ENCODE measurements around the gene EDN1. TPM values are rescaled to one million over a fixed set of nuclear protein-coding genes. Genes with fewer than 3 reads are reported as not detected.
"Not testable (repeated sequence)": the region's sequence is repeated elsewhere in the genome, so short reads cannot be mapped to it uniquely, and the experiment has no call there.

EDN1 gene
- total RNA-seq, 3 donors from 2014 or later (not counting 1 experiment from before 2014, with no cell fraction given) = 0.63 to 1.5 (median 0.71) TPM

GRCh38 chr6:12331951-12332749, 42.0 kb downstream of the EDN1 start:
- ATAC-seq = no peak
- TF ChIP-seq CTCF (IDR thresholded peaks at IDR 0.05) = no peak
- intact Hi-C loops (cut with micrococcal nuclease) = no loop called here
- Mint-ChIP-seq H3K36me3 (no peaks in the 10 kb centered on the region), H3K4me1 (peaks cover 0 to 15% of the 10 kb centered on the region in 2 donors), H3K27me3 (ENCODE audit: low read depth in 2 of 2) (peaks cover 7% of the 10 kb centered on the region in 2 donors), H3K4me3 (no peak overlapping the region), H3K9me3 (no peaks in the 10 kb centered on the region), H3K27ac (no peak overlapping the region)
- Histone ChIP-seq H3K36me3 (ENCODE audit: control insufficient read depth, insufficient read depth, low read length) (no peaks in the 10 kb centered on the region), H3K9me3 (ENCODE audit: control insufficient read depth, insufficient read depth, low read length) (no peaks in the 10 kb centered on the region), H3K27ac (ENCODE audit: low read length) (no peak overlapping the region), H3K4me1 (ENCODE audit: control insufficient read depth, insufficient read depth, low read length) (no peaks in the 10 kb centered on the region), H3K4me3 (ENCODE audit: low read length) (no peak overlapping the region), H3K27me3 (ENCODE audit: control insufficient read depth, insufficient read depth, low read length) (no peaks in the 10 kb centered on the region)
- 54% methylated on average over 8 of the region's 8 CpGs for WGBS (ENCODE audit: insufficient coverage)
- DNase-seq = no peak

GRCh38 chr6:12332750-12333079, 42.6 kb downstream of the EDN1 start:
- H3K4me1 ChIP-seq (ENCODE audit: control insufficient read depth, insufficient read depth, low read length); H3K27me3 Mint-ChIP-seq (ENCODE audit: low read depth in 2 of 2); H3K36me3 ChIP-seq (ENCODE audit: control insufficient read depth, insufficient read depth, low read length); H3K36me3 Mint-ChIP-seq; intact Hi-C loops (cut with micrococcal nuclease); H3K9me3 ChIP-seq (ENCODE audit: control insufficient read depth, insufficient read depth, low read length); H3K27ac Mint-ChIP-seq; H3K9me3 Mint-ChIP-seq; ATAC-seq; H3K4me3 Mint-ChIP-seq; H3K27ac ChIP-seq (ENCODE audit: low read length); H3K4me3 ChIP-seq (ENCODE audit: low read length); DNase-seq; H3K27me3 ChIP-seq (ENCODE audit: control insufficient read depth, insufficient read depth, low read length): not testable (repeated sequence)
- WGBS (ENCODE audit: insufficient coverage) = 85% methylated on average over 4 of the region's 5 CpGs
- H3K4me1 Mint-ChIP-seq = peaks cover 0 to 15% of the 10 kb centered on the region in 2 donors

GRCh38 chr6:12333128-12333527, 43.0 kb downstream of the EDN1 start:
- no peak for DNase-seq
- H3K9me3 ChIP-seq (ENCODE audit: control insufficient read depth, insufficient read depth, low read length) = no peaks in the 10 kb centered on the region
- intact Hi-C loops (cut with micrococcal nuclease) = no loop called here
- H3K36me3 Mint-ChIP-seq = no peaks in the 10 kb centered on the region
- H3K4me3 Mint-ChIP-seq = no peak overlapping the region
- ATAC-seq = no peak
- TF ChIP-seq CTCF (IDR thresholded peaks at IDR 0.05) = no peak
- H3K4me3 ChIP-seq (ENCODE audit: low read length) = no peak overlapping the region
- no peak overlapping the region for H3K27ac Mint-ChIP-seq
- no peaks in the 10 kb centered on the region for H3K36me3 ChIP-seq (ENCODE audit: control insufficient read depth, insufficient read depth, low read length)
- H3K27me3 Mint-ChIP-seq (ENCODE audit: low read depth in 2 of 2) = peaks cover 7% of the 10 kb centered on the region in 2 donors
- no peaks in the 10 kb centered on the region for H3K4me1 ChIP-seq (ENCODE audit: control insufficient read depth, insufficient read depth, low read length)
- peaks cover 0 to 15% of the 10 kb centered on the region in 2 donors for H3K4me1 Mint-ChIP-seq
- no peak overlapping the region for H3K27ac ChIP-seq (ENCODE audit: low read length)
- no peaks in the 10 kb centered on the region for H3K27me3 ChIP-seq (ENCODE audit: control insufficient read depth, insufficient read depth, low read length)
- no peaks in the 10 kb centered on the region for H3K9me3 Mint-ChIP-seq
- 93% methylated on average over 1 of the region's 1 CpG for WGBS (ENCODE audit: insufficient coverage)

- WGBS (ENCODE audit: insufficient coverage) = 73% methylated on average over 4 of the region's 4 CpGs
- Mint-ChIP-seq H3K27me3 (ENCODE audit: low read depth in 2 of 2) (peaks cover 5 to 7% of the 10 kb centered on the region in 2 donors), H3K36me3 (no peaks in the 10 kb centered on the region), H3K4me1 (peaks cover 0 to 9% of the 10 kb centered on the region in 2 donors), H3K4me3 (no peak overlapping the region), H3K27ac (no peak overlapping the region), H3K9me3 (no peaks in the 10 kb centered on the region)
- Histone ChIP-seq H3K27me3 (ENCODE audit: control insufficient read depth, insufficient read depth, low read length) (no peaks in the 10 kb centered on the region), H3K27ac (ENCODE audit: low read length) (no peak overlapping the region), H3K4me3 (ENCODE audit: low read length) (no peak overlapping the region), H3K36me3 (ENCODE audit: control insufficient read depth, insufficient read depth, low read length) (no peaks in the 10 kb centered on the region), H3K9me3 (ENCODE audit: control insufficient read depth, insufficient read depth, low read length) (no peaks in the 10 kb centered on the region), H3K4me1 (ENCODE audit: control insufficient read depth, insufficient read depth, low read length) (no peaks in the 10 kb centered on the region)
- ATAC-seq = no peak
- intact Hi-C loops (cut with micrococcal nuclease) = no loop called here
- DNase-seq = no peak
- no peak for TF ChIP-seq CTCF (IDR thresholded peaks at IDR 0.05)
Observed at GRCh38 chr6:12334526-12335130, 44.5 kb downstream of the EDN1 start.

All from natural killer cell (primary cell).